ENCODE data around the gene CNTN2. TPM values are rescaled to one million over a fixed set of nuclear protein-coding genes. Genes with fewer than 3 reads are reported as not detected.

CNTN2 gene
- total RNA-seq, 1 experiment from 2014 or later: not detected

DNA sequence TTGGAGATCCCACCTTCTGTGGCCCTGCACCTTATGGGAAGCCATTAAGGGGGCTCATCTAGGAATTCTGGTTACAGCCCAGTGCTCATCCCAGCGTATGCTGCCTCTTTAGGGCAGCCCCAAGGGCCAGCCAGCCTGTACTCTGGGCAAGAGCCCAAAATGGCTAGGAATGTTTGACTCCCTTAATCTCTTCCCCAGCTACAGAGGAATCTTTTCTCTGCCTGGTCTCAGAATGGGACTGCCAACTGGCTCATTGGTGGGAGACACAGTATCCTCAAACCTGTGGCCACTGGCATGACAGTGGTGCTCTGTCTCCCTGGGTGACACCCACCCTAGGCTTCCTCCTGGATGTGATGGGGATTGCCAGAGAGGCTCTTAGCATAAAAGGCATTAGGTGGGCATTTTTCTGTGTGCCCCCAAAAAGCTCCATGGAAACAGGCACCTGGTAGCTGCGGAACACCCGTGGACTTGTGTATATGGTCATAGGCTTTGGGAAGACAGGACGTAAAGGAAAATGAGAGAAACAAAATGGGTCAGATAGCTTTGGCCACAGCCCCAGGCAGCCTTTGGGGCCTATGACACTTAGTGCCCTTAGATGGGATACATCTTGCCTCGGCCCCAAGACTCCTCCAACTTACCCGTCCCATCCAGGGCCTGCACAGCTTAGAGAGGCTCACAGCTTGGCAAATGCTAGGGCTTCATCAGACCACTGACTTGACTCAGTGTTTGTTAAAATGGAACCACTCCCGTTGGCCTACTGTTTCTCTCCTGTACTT lies 34.3 kb downstream of the CNTN2 start:
- POLR2A ChIA-PET: no interaction called here
- H3K27me3 ChIP-seq (ENCODE audit: control insufficient read depth, insufficient read depth, low read length): no peaks in the 10 kb centered on the region
- in situ Hi-C loops (cut with HindIII; ENCODE audit: low pct_unique_long_range_greater_than_20kb, low sequenced_read_pairs): no loop called here

GRCh38 chr1:205077934-205078311 lies 34.9 kb downstream of the CNTN2 start:
- no peak overlapping the region for H3K4me3 ChIP-seq (ENCODE audit: low read depth in 2 of 2, low read length in 2 of 2)
- no peak overlapping the region for H3K27ac ChIP-seq (ENCODE audit: low read length)
- intact Hi-C loops (cut with micrococcal nuclease; ENCODE audit: unreplicated experiment): no loop called here
- H3K9me3 ChIP-seq (ENCODE audit: control insufficient read depth, insufficient read depth, low read depth, low read length): no peaks in the 10 kb centered on the region
- H3K4me1 ChIP-seq (ENCODE audit: control insufficient read depth, insufficient read depth, low read length): no peaks in the 10 kb centered on the region
- no peaks in the 10 kb centered on the region for H3K36me3 ChIP-seq (ENCODE audit: control insufficient read depth, insufficient read depth, low read length)
- no peaks in the 10 kb centered on the region for H3K27me3 ChIP-seq (ENCODE audit: control insufficient read depth, insufficient read depth, low read length)
- ChIA-PET CTCF (no interaction called here), POLR2A (no interaction called here)
- BruUV-seq (replicated peaks): no TSS peak
- in situ Hi-C loops (cut with HindIII; ENCODE audit: low pct_unique_long_range_greater_than_20kb, low sequenced_read_pairs): no loop called here
- DNase-seq (ENCODE audit: low read depth, low spot score) (no peak), ATAC-seq (no peak)
- no peak for TF ChIP-seq TCF7L2 (IDR thresholded peaks at IDR 0.05; ENCODE audit: low read depth, low read length)

More for the DNA sequence above, 34.3 kb downstream of the CNTN2 start:
- Histone ChIP-seq H3K36me3 (ENCODE audit: control insufficient read depth, insufficient read depth, low read length) (no peaks in the 10 kb centered on the region), H3K9me3 (ENCODE audit: control insufficient read depth, insufficient read depth, low read depth, low read length) (no peaks in the 10 kb centered on the region), H3K4me3 (ENCODE audit: low read depth in 2 of 2, low read length in 2 of 2) (no peak overlapping the region), H3K4me1 (ENCODE audit: control insufficient read depth, insufficient read depth, low read length) (no peaks in the 10 kb centered on the region), H3K27ac (ENCODE audit: low read length) (no peak overlapping the region)
- CTCF ChIA-PET: interaction anchor here (0.8 kb wide), 1 partner anchor 16 kb away, joined by 3 read pairs; no protein-coding TSS in a partner anchor
- intact Hi-C loops (cut with micrococcal nuclease; ENCODE audit: unreplicated experiment): no loop called here
- no TSS peak for BruUV-seq (replicated peaks)
- TF ChIP-seq SIN3A (IDR thresholded peaks at IDR 0.05; ENCODE audit: borderline replicate concordance, insufficient read depth, low read depth, low read length) (no peak), TCF7L2 (IDR thresholded peaks at IDR 0.05; ENCODE audit: low read depth, low read length) (no peak), POLR2AphosphoS5 (IDR thresholded peaks at IDR 0.05; ENCODE audit: low read depth, low read length) (no peak)
- TF ChIP-seq, protein P1, sequence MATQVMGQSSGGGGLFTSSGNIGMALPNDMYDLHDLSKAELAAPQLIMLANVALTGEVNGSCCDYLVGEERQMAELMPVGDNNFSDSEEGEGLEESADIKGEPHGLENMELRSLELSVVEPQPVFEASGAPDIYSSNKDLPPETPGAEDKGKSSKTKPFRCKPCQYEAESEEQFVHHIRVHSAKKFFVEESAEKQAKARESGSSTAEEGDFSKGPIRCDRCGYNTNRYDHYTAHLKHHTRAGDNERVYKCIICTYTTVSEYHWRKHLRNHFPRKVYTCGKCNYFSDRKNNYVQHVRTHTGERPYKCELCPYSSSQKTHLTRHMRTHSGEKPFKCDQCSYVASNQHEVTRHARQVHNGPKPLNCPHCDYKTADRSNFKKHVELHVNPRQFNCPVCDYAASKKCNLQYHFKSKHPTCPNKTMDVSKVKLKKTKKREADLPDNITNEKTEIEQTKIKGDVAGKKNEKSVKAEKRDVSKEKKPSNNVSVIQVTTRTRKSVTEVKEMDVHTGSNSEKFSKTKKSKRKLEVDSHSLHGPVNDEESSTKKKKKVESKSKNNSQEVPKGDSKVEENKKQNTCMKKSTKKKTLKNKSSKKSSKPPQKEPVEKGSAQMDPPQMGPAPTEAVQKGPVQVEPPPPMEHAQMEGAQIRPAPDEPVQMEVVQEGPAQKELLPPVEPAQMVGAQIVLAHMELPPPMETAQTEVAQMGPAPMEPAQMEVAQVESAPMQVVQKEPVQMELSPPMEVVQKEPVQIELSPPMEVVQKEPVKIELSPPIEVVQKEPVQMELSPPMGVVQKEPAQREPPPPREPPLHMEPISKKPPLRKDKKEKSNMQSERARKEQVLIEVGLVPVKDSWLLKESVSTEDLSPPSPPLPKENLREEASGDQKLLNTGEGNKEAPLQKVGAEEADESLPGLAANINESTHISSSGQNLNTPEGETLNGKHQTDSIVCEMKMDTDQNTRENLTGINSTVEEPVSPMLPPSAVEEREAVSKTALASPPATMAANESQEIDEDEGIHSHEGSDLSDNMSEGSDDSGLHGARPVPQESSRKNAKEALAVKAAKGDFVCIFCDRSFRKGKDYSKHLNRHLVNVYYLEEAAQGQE (IDR thresholded peaks at IDR 0.05; ENCODE audit: insufficient read depth in 1 of 2, low read depth in 2 of 2, low read length in 1 of 2): no peak
- TF ChIP-seq, protein P2, sequence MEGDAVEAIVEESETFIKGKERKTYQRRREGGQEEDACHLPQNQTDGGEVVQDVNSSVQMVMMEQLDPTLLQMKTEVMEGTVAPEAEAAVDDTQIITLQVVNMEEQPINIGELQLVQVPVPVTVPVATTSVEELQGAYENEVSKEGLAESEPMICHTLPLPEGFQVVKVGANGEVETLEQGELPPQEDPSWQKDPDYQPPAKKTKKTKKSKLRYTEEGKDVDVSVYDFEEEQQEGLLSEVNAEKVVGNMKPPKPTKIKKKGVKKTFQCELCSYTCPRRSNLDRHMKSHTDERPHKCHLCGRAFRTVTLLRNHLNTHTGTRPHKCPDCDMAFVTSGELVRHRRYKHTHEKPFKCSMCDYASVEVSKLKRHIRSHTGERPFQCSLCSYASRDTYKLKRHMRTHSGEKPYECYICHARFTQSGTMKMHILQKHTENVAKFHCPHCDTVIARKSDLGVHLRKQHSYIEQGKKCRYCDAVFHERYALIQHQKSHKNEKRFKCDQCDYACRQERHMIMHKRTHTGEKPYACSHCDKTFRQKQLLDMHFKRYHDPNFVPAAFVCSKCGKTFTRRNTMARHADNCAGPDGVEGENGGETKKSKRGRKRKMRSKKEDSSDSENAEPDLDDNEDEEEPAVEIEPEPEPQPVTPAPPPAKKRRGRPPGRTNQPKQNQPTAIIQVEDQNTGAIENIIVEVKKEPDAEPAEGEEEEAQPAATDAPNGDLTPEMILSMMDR (IDR thresholded peaks at IDR 0.05): no peak
- ATAC-seq (no peak), DNase-seq (ENCODE audit: low read depth, low spot score) (no peak)

- CTCF ChIA-PET: interaction anchor here (1.4 kb wide), 1 partner anchor 21 kb away, joined by 3 read pairs; no protein-coding TSS in a partner anchor
- no peaks in the 10 kb centered on the region for H3K9me3 ChIP-seq (ENCODE audit: control insufficient read depth, insufficient read depth, low read depth, low read length)
- ATAC-seq: no peak
- POLR2A ChIA-PET: no interaction called here
- no peaks in the 10 kb centered on the region for H3K4me1 ChIP-seq (ENCODE audit: control insufficient read depth, insufficient read depth, low read length)
- DNase-seq (ENCODE audit: low read depth, low spot score): no peak
- H3K27me3 ChIP-seq (ENCODE audit: control insufficient read depth, insufficient read depth, low read length): no peaks in the 10 kb centered on the region
- in situ Hi-C loops (cut with HindIII; ENCODE audit: low pct_unique_long_range_greater_than_20kb, low sequenced_read_pairs): no loop called here
- intact Hi-C loops (cut with micrococcal nuclease; ENCODE audit: unreplicated experiment): no loop called here
- no peak for TF ChIP-seq TCF7L2 (IDR thresholded peaks at IDR 0.05; ENCODE audit: low read depth, low read length)
- TF ChIP-seq, protein P2 (IDR thresholded peaks at IDR 0.05): no peak
- TF ChIP-seq SIN3A (IDR thresholded peaks at IDR 0.05; ENCODE audit: borderline replicate concordance, insufficient read depth, low read depth, low read length): no peak
- no peak for TF ChIP-seq POLR2AphosphoS5 (IDR thresholded peaks at IDR 0.05; ENCODE audit: low read depth, low read length)
- TF ChIP-seq, protein P1 (IDR thresholded peaks at IDR 0.05; ENCODE audit: insufficient read depth in 1 of 2, low read depth in 2 of 2, low read length in 1 of 2): no peak
- H3K36me3 ChIP-seq (ENCODE audit: control insufficient read depth, insufficient read depth, low read length): no peaks in the 10 kb centered on the region
- H3K4me3 ChIP-seq (ENCODE audit: low read depth in 2 of 2, low read length in 2 of 2): no peak overlapping the region
- BruUV-seq (replicated peaks): no TSS peak
- H3K27ac ChIP-seq (ENCODE audit: low read length): no peak overlapping the region
Observed at GRCh38 chr1:205082431-205082830, 39.4 kb downstream of the CNTN2 start.

All from Panc1 (cell line).